NB4 (cell line): ENCODE data around the gene JMJD1C.

Experiments
- CTCF ChIP-seq: IDR thresholded peaks from one replicate; pipeline ENCODE4 v1.5.1; 2012; ENCODE audit warnings: low read depth, low read length
- POLR2A ChIP-seq: IDR thresholded peaks from 2 replicates; pipeline ENCODE4 v1.6.1; 2011; ENCODE audit warnings: mild to moderate bottlenecking; ENCODE audit not compliant: insufficient read length; ENCODE audit errors: extremely low read depth
- TF ChIP-seq, protein P1 (sequence below): IDR thresholded peaks from 2 replicates; pipeline ENCODE4 v1.6.1; 2011; ENCODE audit warnings: low read depth, low read length

DNA sequence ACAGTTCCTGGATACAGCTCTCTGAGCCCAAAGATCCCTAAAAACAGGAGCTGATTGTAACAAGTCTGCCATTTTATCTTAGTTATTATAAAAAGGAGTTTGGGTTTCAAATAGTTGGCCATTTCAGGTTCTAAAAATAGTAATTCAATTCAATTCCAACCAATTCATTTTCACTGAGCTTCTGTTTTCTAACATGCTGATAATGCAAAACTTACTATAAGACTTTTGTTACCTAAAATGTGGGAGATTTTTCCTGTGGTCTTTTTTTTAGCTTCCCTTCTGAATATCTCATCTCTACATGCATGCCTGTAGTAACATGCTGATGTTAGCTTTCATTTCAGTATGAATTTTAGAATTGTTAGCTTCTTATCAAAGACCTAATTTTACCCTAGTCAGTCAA lies 319.3 kb downstream of the JMJD1C start:
- no peak for TF ChIP-seq CTCF
- TF ChIP-seq, protein P1, sequence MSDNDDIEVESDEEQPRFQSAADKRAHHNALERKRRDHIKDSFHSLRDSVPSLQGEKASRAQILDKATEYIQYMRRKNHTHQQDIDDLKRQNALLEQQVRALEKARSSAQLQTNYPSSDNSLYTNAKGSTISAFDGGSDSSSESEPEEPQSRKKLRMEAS: no peak
- TF ChIP-seq POLR2A: no peak
